ENCODE measurements around the gene CYB5RL.
"Not testable (repeated sequence)": the region's sequence is repeated elsewhere in the genome, so short reads cannot be mapped to it uniquely, and the experiment has no call there.

CYB5RL gene

GRCh38 chr1:54225986-54226559 lies 26.2 kb upstream of the CYB5RL start:
- DNase-seq, result no peak

- no peak for DNase-seq
Measured at GRCh38 chr1:54225378-54225777, 25.5 kb upstream of the CYB5RL start.

- no peak for DNase-seq
Measured at GRCh38 chr1:54224233-54224632, 24.4 kb upstream of the CYB5RL start.

GRCh38 chr1:54223441-54224202 lies 23.8 kb upstream of the CYB5RL start:
- no peak for DNase-seq

GRCh38 chr1:54222711-54223110 lies 22.9 kb upstream of the CYB5RL start:
- no peak for DNase-seq

GRCh38 chr1:54221867-54222484 lies 22.1 kb upstream of the CYB5RL start:
- no peak for DNase-seq

- no peak for DNase-seq
Measured at GRCh38 chr1:54221113-54221834, 21.4 kb upstream of the CYB5RL start.

- no peak for DNase-seq
Measured at GRCh38 chr1:54220004-54220811, 20.4 kb upstream of the CYB5RL start.

- no peak for DNase-seq
Measured at GRCh38 chr1:54219688-54220003, 19.8 kb upstream of the CYB5RL start.

- DNase-seq, result no peak
Measured at GRCh38 chr1:54218883-54219687, 19.3 kb upstream of the CYB5RL start.

GRCh38 chr1:54215523-54215922 lies 15.7 kb upstream of the CYB5RL start:
- DNase-seq, result no peak

- no peak for DNase-seq
Measured at GRCh38 chr1:54212872-54213271, 13.0 kb upstream of the CYB5RL start.

GRCh38 chr1:54207896-54208295 lies 8.1 kb upstream of the CYB5RL start:
- not testable (repeated sequence) for DNase-seq

GRCh38 chr1:54207287-54207686 lies 7.5 kb upstream of the CYB5RL start:
- no peak for DNase-seq

GRCh38 chr1:54204199-54204598 lies 4.4 kb upstream of the CYB5RL start:
- no peak for DNase-seq

GRCh38 chr1:54200519-54200997 lies 728 bp upstream of the CYB5RL start:
- peak; percentile 16 for DNase-seq

GRCh38 chr1:54199151-54199764 lies 572 bp downstream of the CYB5RL start:
- peak; percentile 61 for DNase-seq

- DNase-seq, result no peak
Measured at GRCh38 chr1:54193453-54193852, 6.4 kb downstream of the CYB5RL start.

- DNase-seq, result no peak
Measured at GRCh38 chr1:54191525-54191924, 8.3 kb downstream of the CYB5RL start.

- no peak for DNase-seq
Measured at GRCh38 chr1:54190526-54190925, 9.3 kb downstream of the CYB5RL start.

GRCh38 chr1:54188291-54188690 lies 11.5 kb downstream of the CYB5RL start:
- DNase-seq, result no peak
